Osteoblast (primary cell): ENCODE data around the gene SLC49A3. TPM values are rescaled to one million over a fixed set of nuclear protein-coding genes. Genes with fewer than 3 reads are reported as not detected.

Experiments
- DNase-seq: peaks from one replicate; pipeline ENCODE4 v3.0.0; 2011; ENCODE audit warnings: low spot score, mixed read lengths; ENCODE audit not compliant: insufficient read length; ENCODE audit errors: missing footprints
- H2AFZ ChIP-seq: 2 replicates; pipeline ENCODE4 v1.6.0; 2011; ENCODE audit warnings: mild to moderate bottlenecking, low read length
- H3K27ac ChIP-seq: 2 replicates; pipeline ENCODE4 v1.5.1; 2011; ENCODE audit warnings: mild to moderate bottlenecking, low read depth, low read length, moderate library complexity
- H3K27me3 ChIP-seq: 2 replicates; pipeline ENCODE4 v1.6.0; 2012; ENCODE audit warnings: mild to moderate bottlenecking, control low read depth, inconsistent platforms, low read length, moderate library complexity; ENCODE audit not compliant: insufficient read depth
- H3K36me3 ChIP-seq: 2 replicates; pipeline ENCODE4 v1.5.1; 2011; ENCODE audit warnings: mild to moderate bottlenecking, low read length, control low read depth, moderate library complexity; ENCODE audit not compliant: insufficient read depth
- H3K4me1 ChIP-seq: 2 replicates; pipeline ENCODE4 v1.5.1; 2011; ENCODE audit warnings: mild to moderate bottlenecking, low read length, control low read depth, moderate library complexity; ENCODE audit not compliant: insufficient read depth
- H3K4me2 ChIP-seq: 2 replicates; pipeline ENCODE4 v1.6.0; 2011; ENCODE audit warnings: mild to moderate bottlenecking, low read length; ENCODE audit not compliant: insufficient read depth
- H3K4me3 ChIP-seq: fragments of 200-600 bp; sonication (generic); 3 replicates; pipeline ENCODE4 v1.5.1; 2012; ENCODE audit warnings: mild to moderate bottlenecking, low read length, inconsistent platforms; ENCODE audit not compliant: insufficient read depth
- H3K79me2 ChIP-seq: 2 replicates; pipeline ENCODE4 v1.6.0; 2012; ENCODE audit warnings: mild to moderate bottlenecking, low read length, control low read depth, inconsistent platforms; ENCODE audit not compliant: insufficient read depth
- H3K9me3 ChIP-seq: 2 replicates; pipeline ENCODE4 v1.5.1; 2011; ENCODE audit warnings: low read depth, low read length, control low read depth
- H4K20me1 ChIP-seq: 2 replicates; pipeline ENCODE4 v1.6.0; 2012; ENCODE audit warnings: mild to moderate bottlenecking, low read length, control low read depth; ENCODE audit not compliant: insufficient read depth
- total RNA-seq: library from RNA; depleted of rRNA; stranded (reverse); fragments of >200 nt; gene quantifications from 2 replicates; pipeline ENCODE4 v1.2.3, GENCODE V29; 2012
- TF ChIP-seq, protein P1 (sequence below): IDR thresholded peaks from 2 replicates; pipeline ENCODE4 v1.5.1; 2011; ENCODE audit warnings: mild to moderate bottlenecking, low read depth, low read length, moderate library complexity; ENCODE audit errors: extremely low read depth

SLC49A3 gene
- total RNA-seq, 1 donor: 11.6 TPM

DNA sequence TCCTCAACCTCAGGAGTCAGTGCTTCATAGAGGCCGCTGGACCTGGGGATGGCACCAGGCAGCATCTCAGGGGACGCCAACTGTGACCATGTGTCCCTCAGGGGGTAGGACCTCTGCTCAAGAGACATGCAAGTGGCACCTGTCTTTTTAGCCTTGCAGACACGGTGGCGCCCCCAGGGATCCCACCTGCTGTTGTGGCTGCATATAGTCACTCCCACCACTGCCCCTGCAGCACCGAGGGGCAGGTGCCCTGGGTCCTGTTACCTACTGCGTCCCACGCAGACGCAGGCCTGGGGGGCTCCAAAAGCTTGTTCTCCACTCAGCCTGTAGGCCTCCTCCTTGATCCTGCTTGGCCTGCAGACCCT lies 12.1 kb downstream of the SLC49A3 start:
- Histone ChIP-seq H3K4me3 (no peak overlapping the region), H3K79me2 (peaks cover 24% of the 10 kb centered on the region), H3K4me2 (no peak overlapping the region), H3K27ac (no peak overlapping the region), H4K20me1 (peaks cover 5% of the 10 kb centered on the region), H3K36me3 (peaks cover 8% of the 10 kb centered on the region), H3K27me3 (no peaks in the 10 kb centered on the region), H3K4me1 (peaks cover 25% of the 10 kb centered on the region), H2AFZ (no peak overlapping the region), H3K9me3 (no peaks in the 10 kb centered on the region)
- TF ChIP-seq, protein P1, sequence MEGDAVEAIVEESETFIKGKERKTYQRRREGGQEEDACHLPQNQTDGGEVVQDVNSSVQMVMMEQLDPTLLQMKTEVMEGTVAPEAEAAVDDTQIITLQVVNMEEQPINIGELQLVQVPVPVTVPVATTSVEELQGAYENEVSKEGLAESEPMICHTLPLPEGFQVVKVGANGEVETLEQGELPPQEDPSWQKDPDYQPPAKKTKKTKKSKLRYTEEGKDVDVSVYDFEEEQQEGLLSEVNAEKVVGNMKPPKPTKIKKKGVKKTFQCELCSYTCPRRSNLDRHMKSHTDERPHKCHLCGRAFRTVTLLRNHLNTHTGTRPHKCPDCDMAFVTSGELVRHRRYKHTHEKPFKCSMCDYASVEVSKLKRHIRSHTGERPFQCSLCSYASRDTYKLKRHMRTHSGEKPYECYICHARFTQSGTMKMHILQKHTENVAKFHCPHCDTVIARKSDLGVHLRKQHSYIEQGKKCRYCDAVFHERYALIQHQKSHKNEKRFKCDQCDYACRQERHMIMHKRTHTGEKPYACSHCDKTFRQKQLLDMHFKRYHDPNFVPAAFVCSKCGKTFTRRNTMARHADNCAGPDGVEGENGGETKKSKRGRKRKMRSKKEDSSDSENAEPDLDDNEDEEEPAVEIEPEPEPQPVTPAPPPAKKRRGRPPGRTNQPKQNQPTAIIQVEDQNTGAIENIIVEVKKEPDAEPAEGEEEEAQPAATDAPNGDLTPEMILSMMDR: no peak
- no peak for DNase-seq

DNA sequence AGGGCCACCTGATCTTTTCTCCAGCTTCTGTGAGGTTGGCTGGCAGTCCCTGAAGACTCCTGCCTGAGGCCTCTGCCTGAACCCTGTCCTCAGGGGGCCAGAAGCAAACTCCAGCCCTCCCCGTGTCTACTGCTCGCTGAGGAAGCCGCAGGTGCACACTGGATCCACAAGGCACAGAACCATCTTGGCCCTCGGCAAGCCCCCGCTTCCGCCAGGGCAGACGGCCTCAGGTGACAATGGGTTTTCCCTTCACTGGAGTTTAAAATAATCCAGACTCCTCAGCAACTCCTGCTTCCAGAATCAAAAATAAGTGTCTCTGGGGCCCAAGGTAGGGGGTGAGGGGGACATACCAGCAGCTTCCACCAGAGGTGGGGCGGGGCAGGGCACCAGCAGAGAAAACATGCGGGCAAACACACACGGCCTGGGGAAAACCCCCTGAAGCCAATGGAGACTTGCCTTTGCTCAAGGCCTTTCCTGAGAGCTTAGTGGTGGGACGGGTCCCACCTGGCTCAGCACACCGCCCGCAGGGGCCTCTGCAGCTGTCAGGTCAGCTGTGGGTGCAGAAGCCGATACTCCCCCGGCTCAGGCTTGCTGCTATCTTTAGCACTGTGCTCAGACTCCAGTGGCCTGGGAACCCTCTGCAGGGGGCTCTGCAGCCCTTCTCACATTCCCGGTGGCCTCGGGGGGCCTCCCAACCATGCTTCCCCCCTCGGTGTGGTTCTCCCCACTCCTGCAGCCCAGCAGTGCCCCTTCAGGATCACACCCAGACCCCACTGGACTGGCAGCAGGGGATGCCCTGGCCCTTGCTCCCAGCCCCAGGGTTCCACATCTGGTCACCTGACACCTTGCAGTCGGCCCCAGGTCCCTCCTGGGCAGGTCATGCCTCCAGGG lies 12.7 kb downstream of the SLC49A3 start:
- no peaks in the 10 kb centered on the region for H3K9me3 ChIP-seq
- H3K4me3 ChIP-seq: no peak overlapping the region
- no peak for DNase-seq
- peaks cover 24% of the 10 kb centered on the region for H3K79me2 ChIP-seq
- no peak overlapping the region for H2AFZ ChIP-seq
- H3K4me1 ChIP-seq: peaks cover 24% of the 10 kb centered on the region
- H3K4me2 ChIP-seq: no peak overlapping the region
- no peak overlapping the region for H3K27ac ChIP-seq
- no peaks in the 10 kb centered on the region for H3K27me3 ChIP-seq
- peaks cover 5% of the 10 kb centered on the region for H4K20me1 ChIP-seq
- H3K36me3 ChIP-seq: peaks cover 14% of the 10 kb centered on the region
- TF ChIP-seq, protein P1: no peak

DNA sequence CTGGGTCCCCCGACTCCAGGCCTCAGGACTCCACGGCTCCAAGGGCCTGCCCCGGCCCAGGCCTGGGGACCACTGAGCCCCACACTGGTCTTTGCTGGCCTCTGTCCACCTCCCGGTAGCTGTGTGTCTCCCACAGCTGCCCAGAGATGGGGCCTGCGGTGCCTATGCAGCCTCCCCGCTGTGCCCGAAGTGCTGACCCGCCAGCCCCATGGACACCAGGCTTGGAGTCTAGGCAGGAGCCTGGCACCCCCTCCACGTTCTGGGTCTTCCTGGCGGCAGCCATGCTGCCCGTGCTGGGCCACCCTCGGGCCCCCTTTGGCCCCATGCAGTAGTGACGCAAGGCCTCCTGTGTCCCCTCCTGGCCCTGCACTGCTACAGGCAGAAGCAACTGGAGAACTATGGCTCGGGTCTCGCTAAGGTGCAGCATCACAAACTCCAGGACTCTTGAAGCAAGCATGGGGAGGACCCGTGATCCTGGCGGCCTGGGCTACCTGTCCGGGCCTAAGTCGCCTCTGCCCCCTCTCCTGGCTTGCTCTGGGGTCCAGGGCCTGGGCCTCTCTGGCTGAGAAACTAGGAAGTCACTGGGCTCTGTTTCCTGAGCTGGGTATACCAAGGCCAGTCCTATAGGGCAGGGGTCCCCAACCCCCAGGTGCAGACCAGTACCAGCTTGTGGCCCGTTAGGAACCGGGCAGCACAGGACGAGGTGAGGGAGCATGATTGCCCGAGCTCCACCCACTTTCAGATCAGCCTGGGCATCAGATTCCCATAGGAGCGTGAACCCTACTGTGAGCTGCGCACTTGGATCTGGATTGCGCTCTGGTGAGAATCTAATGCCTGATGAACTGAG lies 13.7 kb downstream of the SLC49A3 start:
- Histone ChIP-seq H3K36me3 (peaks cover 14% of the 10 kb centered on the region), H3K4me3 (peak overlapping the region; percentile 98), H3K9me3 (no peaks in the 10 kb centered on the region), H3K4me2 (peak overlapping the region; percentile 89), H3K79me2 (peaks cover 24% of the 10 kb centered on the region), H2AFZ (peak overlapping the region; percentile 85), H3K4me1 (peaks cover 15% of the 10 kb centered on the region), H3K27me3 (no peaks in the 10 kb centered on the region), H3K27ac (peak overlapping the region; percentile 90), H4K20me1 (peaks cover 5% of the 10 kb centered on the region)
- TF ChIP-seq, protein P1: no peak
- peak; percentile 94 for DNase-seq
